BJ (cell line): ENCODE measurements around the gene DHCR7. TPM values are rescaled to one million over a fixed set of nuclear protein-coding genes. Genes with fewer than 3 reads are reported as not detected.

Experiments
- CTCF ChIA-PET: fragments of 350-600 bp; formaldehyde crosslinking; extraction: SDS; loops from one replicate; lab custom pipeline; 2021; ENCODE audit warnings: antibody characterized with exemption, inconsistent platforms; lab: Yijun Ruan, JAX
- POLR2A ChIA-PET: fragments of 300-600 bp; sonication (Branson Sonifier 250); formaldehyde crosslinking; extraction: SDS; loops from one replicate; lab custom pipeline; 2021; ENCODE audit warnings: antibody characterized with exemption; lab: Charles Lee
- DNase-seq: peaks from one replicate; pipeline ENCODE4 v3.0.0-alpha.2; 2011; ENCODE audit warnings: low read depth
- H3K27me3 ChIP-seq: 2 replicates; pipeline ENCODE4 v1.6.0; 2011; ENCODE audit warnings: low read length; ENCODE audit not compliant: control insufficient read depth, insufficient read depth
- H3K36me3 ChIP-seq: 2 replicates; pipeline ENCODE4 v1.5.1; 2011; ENCODE audit warnings: low read length; ENCODE audit not compliant: control insufficient read depth, insufficient read depth
- H3K4me3 ChIP-seq: 2 replicates; pipeline ENCODE4 v1.5.1; 2011; ENCODE audit warnings: low read depth, mild to moderate bottlenecking, control low read depth, low read length
- polyA plus RNA-seq: library from polyadenylated mRNA; depleted of rRNA; stranded (reverse); fragments of >200 nt; gene quantifications from 2 replicates; pipeline ENCODE4 v1.2.3, GENCODE V29; 2011
- TF ChIP-seq, protein P1 (sequence below): IDR thresholded peaks from 2 replicates; pipeline ENCODE4 v1.5.1; 2011; ENCODE audit warnings: low read depth, mild to moderate bottlenecking, control low read depth, inconsistent platforms, low read length, moderate library complexity; ENCODE audit not compliant: insufficient read depth

DHCR7 gene
- polyA plus RNA-seq, 1 experiment = 61.1 TPM

GRCh38 chr11:71431271-71431670 lies 16.9 kb downstream of the DHCR7 start:
- Histone ChIP-seq H3K27me3 (peaks cover 2% of the 10 kb centered on the region), H3K4me3 (no peak overlapping the region), H3K36me3 (peaks cover 1% of the 10 kb centered on the region; the same call in 1 of the 2 replicates)
- TF ChIP-seq, protein P1, sequence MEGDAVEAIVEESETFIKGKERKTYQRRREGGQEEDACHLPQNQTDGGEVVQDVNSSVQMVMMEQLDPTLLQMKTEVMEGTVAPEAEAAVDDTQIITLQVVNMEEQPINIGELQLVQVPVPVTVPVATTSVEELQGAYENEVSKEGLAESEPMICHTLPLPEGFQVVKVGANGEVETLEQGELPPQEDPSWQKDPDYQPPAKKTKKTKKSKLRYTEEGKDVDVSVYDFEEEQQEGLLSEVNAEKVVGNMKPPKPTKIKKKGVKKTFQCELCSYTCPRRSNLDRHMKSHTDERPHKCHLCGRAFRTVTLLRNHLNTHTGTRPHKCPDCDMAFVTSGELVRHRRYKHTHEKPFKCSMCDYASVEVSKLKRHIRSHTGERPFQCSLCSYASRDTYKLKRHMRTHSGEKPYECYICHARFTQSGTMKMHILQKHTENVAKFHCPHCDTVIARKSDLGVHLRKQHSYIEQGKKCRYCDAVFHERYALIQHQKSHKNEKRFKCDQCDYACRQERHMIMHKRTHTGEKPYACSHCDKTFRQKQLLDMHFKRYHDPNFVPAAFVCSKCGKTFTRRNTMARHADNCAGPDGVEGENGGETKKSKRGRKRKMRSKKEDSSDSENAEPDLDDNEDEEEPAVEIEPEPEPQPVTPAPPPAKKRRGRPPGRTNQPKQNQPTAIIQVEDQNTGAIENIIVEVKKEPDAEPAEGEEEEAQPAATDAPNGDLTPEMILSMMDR = no peak
- POLR2A ChIA-PET = no interaction called here
- no peak for DNase-seq
- CTCF ChIA-PET = no interaction called here

DNA sequence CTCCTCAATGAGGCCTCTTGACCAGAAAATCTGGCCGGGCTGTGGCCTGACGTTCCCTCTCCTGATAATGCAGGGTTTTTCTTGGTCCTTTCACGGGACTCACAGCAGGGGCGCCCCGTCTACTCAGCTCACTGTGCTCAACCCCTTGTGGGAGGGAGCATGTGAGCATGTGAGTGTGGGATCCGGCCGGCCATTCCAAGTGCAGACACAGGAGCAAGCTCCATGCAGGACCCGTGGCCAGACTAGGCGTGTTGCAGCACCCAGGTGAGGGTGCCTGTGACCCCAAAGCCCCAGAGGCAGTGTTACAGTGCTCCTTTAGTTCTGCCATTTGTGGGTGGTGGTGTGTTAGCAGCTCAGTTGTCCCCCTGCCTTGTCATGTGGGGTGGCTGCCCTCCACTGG lies 18.0 kb downstream of the DHCR7 start:
- Histone ChIP-seq H3K4me3 (no peak overlapping the region), H3K36me3 (no peaks in the 10 kb centered on the region; the same call in 1 of the 2 replicates), H3K27me3 (peaks cover 2% of the 10 kb centered on the region)
- ChIA-PET CTCF (interaction anchor here (0.9 kb wide), 1 partner anchor 9 kb away, joined by 3 read pairs; no protein-coding TSS in a partner anchor), POLR2A (no interaction called here)
- TF ChIP-seq, protein P1 = no peak
- no peak for DNase-seq

DNA sequence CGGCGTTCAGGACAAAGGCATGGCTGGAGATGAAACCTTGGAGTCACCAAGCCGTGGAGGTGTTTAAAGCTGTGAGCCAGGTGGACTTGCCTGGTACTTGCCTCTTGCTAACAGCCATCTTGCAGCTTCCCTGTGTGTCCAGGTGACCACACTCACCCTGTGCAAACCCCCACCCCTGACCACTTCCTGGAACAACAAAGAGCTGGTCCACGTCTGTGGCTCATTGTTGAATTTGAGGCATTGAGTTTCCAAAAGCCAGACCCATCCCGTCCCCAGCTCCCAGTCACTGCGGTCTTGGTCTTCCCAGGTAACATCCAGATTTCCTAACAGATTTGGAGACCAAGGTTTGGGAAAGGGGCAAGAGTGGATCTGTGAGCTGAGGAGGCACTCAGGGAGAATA lies 18.5 kb downstream of the DHCR7 start:
- H3K27me3 ChIP-seq = peaks cover 2% of the 10 kb centered on the region
- H3K4me3 ChIP-seq = no peak overlapping the region
- H3K36me3 ChIP-seq = no peaks in the 10 kb centered on the region; the same call in 1 of the 2 replicates
- POLR2A ChIA-PET = no interaction called here
- CTCF ChIA-PET = interaction anchor here (0.9 kb wide), 1 partner anchor 8 kb away, joined by 3 read pairs; no protein-coding TSS in a partner anchor
- TF ChIP-seq, protein P1 = no peak
- no peak for DNase-seq

GRCh38 chr11:71428861-71429435 lies 19.2 kb downstream of the DHCR7 start:
- CTCF ChIA-PET = no interaction called here

GRCh38 chr11:71426413-71426812 lies 21.8 kb downstream of the DHCR7 start:
- TF ChIP-seq, protein P1 = no peak
- Histone ChIP-seq H3K4me3 (no peak overlapping the region), H3K36me3 (no peaks in the 10 kb centered on the region), H3K27me3 (peaks cover 2% of the 10 kb centered on the region)
- POLR2A ChIA-PET = no interaction called here
- CTCF ChIA-PET = interaction anchor here (1.2 to 1.3 kb wide), 2 partner anchors 9 to 611 kb away, joined by 3 to 4 read pairs; no protein-coding TSS in a partner anchor
- no peak for DNase-seq

More at GRCh38 chr11:71428861-71429435, 19.2 kb downstream of the DHCR7 start:
- POLR2A ChIA-PET = no interaction called here
- H3K27me3 ChIP-seq = peaks cover 2% of the 10 kb centered on the region
- DNase-seq = no peak
- TF ChIP-seq, protein P1 = no peak
- H3K36me3 ChIP-seq = no peaks in the 10 kb centered on the region
- no peak overlapping the region for H3K4me3 ChIP-seq
